SU-DHL-6 (cell line): ENCODE measurements around the gene MAML2.

Experiments
- H2AFZ ChIP-seq: fragments of 200-600 bp; sonication (generic); 2 replicates; pipeline ENCODE4 v1.6.1; 2014; ENCODE audit warnings: low read depth, mild to moderate bottlenecking, moderate library complexity, mixed read lengths, antibody characterized with exemption, low read length; ENCODE audit not compliant: severe bottlenecking
- H3F3A ChIP-seq: fragments of 200-600 bp; shearing (Covaris generic); 2 replicates; pipeline ENCODE4 v1.6.0; 2016; ENCODE audit warnings: antibody characterized with exemption, mild to moderate bottlenecking; ENCODE audit not compliant: insufficient read depth
- H3K27ac ChIP-seq: fragments of 200-600 bp; sonication (generic); 2 replicates; pipeline ENCODE4 v1.5.1; 2016; ENCODE audit warnings: low read depth, mild to moderate bottlenecking, low read length, moderate library complexity, mixed read lengths
- H3K27me3 ChIP-seq: fragments of 200-600 bp; sonication (generic), shearing (Covaris generic); 2 replicates; pipeline ENCODE4 v1.6.0; 2014; ENCODE audit warnings: mild to moderate bottlenecking, low read length
- H3K36me3 ChIP-seq: fragments of 200-600 bp; sonication (generic); 2 replicates; pipeline ENCODE4 v1.6.1; 2014; ENCODE audit warnings: mild to moderate bottlenecking, low read length, mixed read lengths
- H3K4me2 ChIP-seq: fragments of 300-600, 200-600 bp; shearing (Covaris generic), sonication (generic); 2 replicates; pipeline ENCODE4 v1.6.0; 2014; ENCODE audit warnings: low read length, low read depth, mild to moderate bottlenecking; ENCODE audit not compliant: poor library complexity, severe bottlenecking
- H3K4me3 ChIP-seq: fragments of 200-600 bp; sonication (generic); 2 replicates; pipeline ENCODE4 v1.5.1; 2014; ENCODE audit warnings: antibody characterized with exemption, low read length, mild to moderate bottlenecking, mixed read lengths; ENCODE audit not compliant: insufficient read depth, poor library complexity, severe bottlenecking
- H3K79me2 ChIP-seq: fragments of 200-600 bp; sonication (generic); 2 replicates; pipeline ENCODE4 v1.6.1; 2014; ENCODE audit warnings: mild to moderate bottlenecking, low read length, moderate library complexity; ENCODE audit not compliant: insufficient read depth
- H3K9ac ChIP-seq: fragments of 200-600 bp; sonication (generic); 2 replicates; pipeline ENCODE4 v1.7.0; 2014; ENCODE audit warnings: mild to moderate bottlenecking, low read length
- H3K9me2 ChIP-seq: fragments of 200-600 bp; sonication (generic); replicated peaks from 2 replicates; pipeline ENCODE4 v1.6.1; 2014; ENCODE audit warnings: low read length; ENCODE audit not compliant: insufficient read depth
- H3K9me3 ChIP-seq: fragments of 200-600 bp; sonication (generic); 2 replicates; pipeline ENCODE4 v1.6.1; 2014; ENCODE audit warnings: low read length, mixed read lengths; ENCODE audit not compliant: insufficient read depth
- H4K20me1 ChIP-seq: fragments of 200-600 bp; sonication (generic); 2 replicates; pipeline ENCODE4 v1.6.1; 2014; ENCODE audit warnings: low read depth, mild to moderate bottlenecking, antibody characterized with exemption, low read length, moderate library complexity, mixed read lengths
- CTCF ChIP-seq: fragments of 200-600 bp; sonication (generic); IDR thresholded peaks from one replicate; pipeline ENCODE4 v1.5.1; 2017; ENCODE audit warnings: antibody characterized with exemption, mild to moderate bottlenecking, low read length, moderate library complexity; ENCODE audit not compliant: insufficient read depth, poor library complexity, severe bottlenecking
- EZH2phosphoT487 ChIP-seq: fragments of 200-600 bp; sonication (generic), shearing (Covaris generic); conservative IDR thresholded peaks from 2 replicates; pipeline ENCODE4 v1.6.1; 2018; ENCODE audit warnings: mild to moderate bottlenecking, antibody characterized with exemption, low read length, moderate library complexity, mixed read lengths

MAML2 gene

GRCh38 chr11:95926726-95927125 lies 416.3 kb downstream of the MAML2 start:
- Histone ChIP-seq H4K20me1 (no peaks in the 10 kb centered on the region), H3K9ac (no peak overlapping the region), H3K4me2 (no peak overlapping the region), H3K79me2 (peaks cover 27% of the 10 kb centered on the region), H3K27ac (no peak overlapping the region), H3K4me3 (no peak overlapping the region), H3K36me3 (no peaks in the 10 kb centered on the region), H3K9me3 (no peaks in the 10 kb centered on the region), H3K27me3 (no peaks in the 10 kb centered on the region), H2AFZ (no peak overlapping the region), H3K9me2 (no peaks in the 10 kb centered on the region), H3F3A (peaks cover 24% of the 10 kb centered on the region)
- no peak for TF ChIP-seq CTCF
- no peak for TF ChIP-seq EZH2phosphoT487
